Upper lobe of left lung (tissue), 4 donors: ENCODE results near the gene CRYBA4.

Experiments used
- CTCF ChIP-seq, 6 experiments: fragments of 450-650 bp in 4 of 6; fragments of 200-600 bp in 2 of 6; sonication (generic) in 2 of 6; IDR thresholded peaks; one replicate each; pipeline ENCODE4 v1.5.1; 2016 to 2019; ENCODE audit warnings: antibody characterized with exemption in 6 of 6
- POLR2A ChIP-seq, 4 donors: fragments of 450-650 bp; IDR thresholded peaks; one replicate each; pipeline ENCODE4 v1.5.1; 2016 to 2017; ENCODE audit warnings: antibody characterized with exemption in 4 of 4, mild to moderate bottlenecking in 2 of 4

- TF ChIP-seq CTCF (IDR thresholded peaks at IDR 0.05): no peak
- TF ChIP-seq POLR2A (IDR thresholded peaks at IDR 0.05): no peak
Measured at GRCh38 chr22:26576026-26576680, 45.6 kb upstream of the CRYBA4 start.
